ENCODE measurements around the gene ATP2B1.
A peak's percentile ranks its signal among the peaks of the same experiment; 100 is the strongest.

ATP2B1 gene

GRCh38 chr12:89709995-89710872, 1.6 kb upstream of the ATP2B1 start (continued):
- TF ChIP-seq CTCF (tag by site-specific recombination; IDR thresholded peaks at IDR 0.05) (no peak), ZNF362 (tag by site-specific recombination; IDR thresholded peaks at IDR 0.05) (peak; percentile 59; the same call in 1 of the 2 replicates), ZNF692 (tag by site-specific recombination; IDR thresholded peaks at IDR 0.05) (0 out of 2 replicates have a peak, but pooled peaks have one; percentile 25), GFI1B (tag by site-specific recombination; IDR thresholded peaks at IDR 0.05) (0 out of 2 replicates have a peak, but pooled peaks have one; percentile 14), KLF10 (tag by site-specific recombination; IDR thresholded peaks at IDR 0.05) (no peak), ZNF2 (tag by site-specific recombination; IDR thresholded peaks at IDR 0.05) (peak; percentile 68; the same call in 1 of the 2 replicates), ZNF660 (tag by site-specific recombination; IDR thresholded peaks at IDR 0.05) (0 out of 2 replicates have a peak, but pooled peaks have one; percentile 38), HOXA7 (CRISPR knock-in tag; IDR thresholded peaks at IDR 0.05; ENCODE audit: borderline replicate concordance) (no peak), ZNF169 (tag by site-specific recombination; IDR thresholded peaks at IDR 0.05) (no peak), ZNF623 (tag by site-specific recombination; IDR thresholded peaks at IDR 0.05) (peak; percentile 10; the same call in 1 of the 2 replicates), ZNF280C (tag by site-specific recombination; IDR thresholded peaks at IDR 0.05) (no peak), ZNF843 (tag by site-specific recombination; IDR thresholded peaks at IDR 0.05) (0 out of 2 replicates have a peak, but pooled peaks have one; percentile 5), ZNF561 (tag by site-specific recombination; IDR thresholded peaks at IDR 0.05; ENCODE audit: borderline replicate concordance) (no peak; the same call in 1 of the 2 replicates), GLIS2 (tag by site-specific recombination; IDR thresholded peaks at IDR 0.05) (no peak), ZBTB20 (tag by site-specific recombination; IDR thresholded peaks at IDR 0.05) (peak; percentile 82), ZNF398 (tag by site-specific recombination; IDR thresholded peaks at IDR 0.05) (no peak)
- TF ChIP-seq, protein P1, sequence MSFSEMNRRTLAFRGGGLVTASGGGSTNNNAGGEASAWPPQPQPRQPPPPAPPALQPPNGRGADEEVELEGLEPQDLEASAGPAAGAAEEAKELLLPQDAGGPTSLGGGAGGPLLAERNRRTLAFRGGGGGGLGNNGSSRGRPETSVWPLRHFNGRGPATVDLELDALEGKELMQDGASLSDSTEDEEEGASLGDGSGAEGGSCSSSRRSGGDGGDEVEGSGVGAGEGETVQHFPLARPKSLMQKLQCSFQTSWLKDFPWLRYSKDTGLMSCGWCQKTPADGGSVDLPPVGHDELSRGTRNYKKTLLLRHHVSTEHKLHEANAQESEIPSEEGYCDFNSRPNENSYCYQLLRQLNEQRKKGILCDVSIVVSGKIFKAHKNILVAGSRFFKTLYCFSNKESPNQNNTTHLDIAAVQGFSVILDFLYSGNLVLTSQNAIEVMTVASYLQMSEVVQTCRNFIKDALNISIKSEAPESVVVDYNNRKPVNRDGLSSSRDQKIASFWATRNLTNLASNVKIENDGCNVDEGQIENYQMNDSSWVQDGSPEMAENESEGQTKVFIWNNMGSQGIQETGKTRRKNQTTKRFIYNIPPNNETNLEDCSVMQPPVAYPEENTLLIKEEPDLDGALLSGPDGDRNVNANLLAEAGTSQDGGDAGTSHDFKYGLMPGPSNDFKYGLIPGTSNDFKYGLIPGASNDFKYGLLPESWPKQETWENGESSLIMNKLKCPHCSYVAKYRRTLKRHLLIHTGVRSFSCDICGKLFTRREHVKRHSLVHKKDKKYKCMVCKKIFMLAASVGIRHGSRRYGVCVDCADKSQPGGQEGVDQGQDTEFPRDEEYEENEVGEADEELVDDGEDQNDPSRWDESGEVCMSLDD (tag by site-specific recombination; IDR thresholded peaks at IDR 0.05), result peak; percentile 57; the same call in 1 of the 2 replicates
- TF ChIP-seq, protein P2, sequence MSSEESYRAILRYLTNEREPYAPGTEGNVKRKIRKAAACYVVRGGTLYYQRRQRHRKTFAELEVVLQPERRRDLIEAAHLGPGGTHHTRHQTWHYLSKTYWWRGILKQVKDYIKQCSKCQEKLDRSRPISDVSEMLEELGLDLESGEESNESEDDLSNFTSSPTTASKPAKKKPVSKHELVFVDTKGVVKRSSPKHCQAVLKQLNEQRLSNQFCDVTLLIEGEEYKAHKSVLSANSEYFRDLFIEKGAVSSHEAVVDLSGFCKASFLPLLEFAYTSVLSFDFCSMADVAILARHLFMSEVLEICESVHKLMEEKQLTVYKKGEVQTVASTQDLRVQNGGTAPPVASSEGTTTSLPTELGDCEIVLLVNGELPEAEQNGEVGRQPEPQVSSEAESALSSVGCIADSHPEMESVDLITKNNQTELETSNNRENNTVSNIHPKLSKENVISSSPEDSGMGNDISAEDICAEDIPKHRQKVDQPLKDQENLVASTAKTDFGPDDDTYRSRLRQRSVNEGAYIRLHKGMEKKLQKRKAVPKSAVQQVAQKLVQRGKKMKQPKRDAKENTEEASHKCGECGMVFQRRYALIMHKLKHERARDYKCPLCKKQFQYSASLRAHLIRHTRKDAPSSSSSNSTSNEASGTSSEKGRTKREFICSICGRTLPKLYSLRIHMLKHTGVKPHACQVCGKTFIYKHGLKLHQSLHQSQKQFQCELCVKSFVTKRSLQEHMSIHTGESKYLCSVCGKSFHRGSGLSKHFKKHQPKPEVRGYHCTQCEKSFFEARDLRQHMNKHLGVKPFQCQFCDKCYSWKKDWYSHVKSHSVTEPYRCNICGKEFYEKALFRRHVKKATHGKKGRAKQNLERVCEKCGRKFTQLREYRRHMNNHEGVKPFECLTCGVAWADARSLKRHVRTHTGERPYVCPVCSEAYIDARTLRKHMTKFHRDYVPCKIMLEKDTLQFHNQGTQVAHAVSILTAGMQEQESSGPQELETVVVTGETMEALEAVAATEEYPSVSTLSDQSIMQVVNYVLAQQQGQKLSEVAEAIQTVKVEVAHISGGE (tag by site-specific recombination; conservative IDR thresholded peaks at IDR 0.05; ENCODE audit: low read depth), result peak; percentile 27; the same call in 1 of the 2 replicates

Measured in HEK293 (cell line).